Stimulated activated CD8-positive, alpha-beta memory T cell treated with anti-CD3 and anti-CD28 coated beads, Interleukin-12 subunit alpha, Interleukin-12 subunit beta, amount 100 ng/mL, for 24 hours (primary cell): ENCODE measurements around the gene SAMHD1.
"Not testable (repeated sequence)": the region's sequence is repeated elsewhere in the genome, so short reads cannot be mapped to it uniquely, and the experiment has no call there.

Experiments used
- DNase-seq: peaks from one replicate; pipeline ENCODE4 v3.0.0-alpha.2; 2020; ENCODE audit errors: extremely low read depth

SAMHD1 gene

DNA sequence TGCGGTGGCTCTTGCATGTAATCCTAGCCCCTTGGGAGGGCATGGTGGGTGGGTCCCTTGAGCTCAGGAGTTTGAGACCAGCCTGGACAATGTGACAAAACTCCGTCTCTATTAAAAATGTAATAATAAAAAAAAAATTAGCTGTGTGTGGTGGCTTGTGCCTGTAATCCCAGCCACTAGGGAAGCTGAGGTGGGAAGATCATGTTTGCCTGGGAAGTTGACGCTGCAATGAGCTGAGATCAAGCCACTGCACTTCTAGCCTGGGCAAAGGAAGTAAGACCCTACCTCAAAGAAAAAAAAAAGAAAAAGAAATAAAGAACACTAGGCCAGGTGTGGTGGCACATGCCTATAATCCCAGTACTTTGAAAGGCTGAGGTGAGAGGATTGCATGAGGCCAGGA is 4.5 kb upstream of the SAMHD1 start:
- no peak for DNase-seq

- DNase-seq: no peak
Observed at GRCh38 chr20:36951979-36952738, 651 bp upstream of the SAMHD1 start.

DNA sequence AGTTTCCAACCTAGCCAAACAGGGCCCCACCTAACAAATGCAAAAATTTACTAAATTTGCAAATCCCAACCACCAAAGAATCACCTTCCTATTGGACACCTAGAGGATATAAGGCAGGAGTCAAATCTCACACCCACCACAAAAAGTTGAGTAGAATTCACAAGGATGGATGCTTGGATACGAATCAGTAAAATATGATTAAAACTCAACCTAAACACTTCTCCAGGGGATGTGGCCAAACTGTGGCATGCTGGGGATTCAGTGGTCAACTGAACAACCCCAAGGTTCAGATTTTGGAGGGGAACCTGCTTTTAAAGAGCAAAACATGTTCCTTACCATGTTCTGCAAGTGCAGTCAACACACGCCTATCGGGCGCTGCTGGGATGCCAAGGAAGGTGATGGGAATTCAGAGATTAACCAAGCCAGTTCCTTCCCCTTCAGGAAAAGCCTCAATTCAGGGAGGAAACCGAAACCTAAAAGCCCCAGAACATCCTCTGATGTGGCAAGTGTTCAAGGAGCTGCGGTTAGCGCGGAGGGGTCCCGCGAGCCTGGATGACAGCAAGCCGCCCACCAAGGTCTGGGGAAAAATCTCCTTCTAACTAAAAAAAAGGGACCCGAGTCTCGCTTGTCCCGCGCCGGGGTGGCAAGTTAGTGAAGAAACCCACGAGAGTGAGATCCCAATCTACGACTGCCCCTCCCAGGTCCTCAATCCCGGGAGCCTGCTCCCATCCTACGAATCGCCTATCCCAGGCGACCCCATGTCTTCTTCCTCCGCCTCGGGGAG is 902 bp downstream of the SAMHD1 start:
- DNase-seq: no peak

DNA sequence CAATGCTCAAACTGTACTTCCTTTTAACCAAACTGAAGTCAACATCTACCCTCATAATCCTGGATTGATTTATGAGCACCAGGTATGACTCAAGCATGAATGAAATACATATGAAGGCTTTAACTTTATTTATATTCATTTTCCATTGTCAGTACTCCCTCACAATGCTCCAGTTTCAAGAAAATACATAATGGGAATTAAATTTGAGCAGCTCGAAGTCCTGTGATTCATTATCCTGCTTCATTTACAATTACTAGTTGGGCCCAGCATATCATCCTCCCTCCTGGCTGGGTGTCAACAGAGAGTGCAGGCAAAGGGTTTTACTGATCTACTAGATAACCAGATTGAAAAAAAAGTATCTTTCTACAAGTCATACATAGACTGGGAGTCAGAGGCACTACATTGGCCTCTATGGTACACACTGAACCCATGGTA is 10.1 kb downstream of the SAMHD1 start:
- no peak for DNase-seq

DNA sequence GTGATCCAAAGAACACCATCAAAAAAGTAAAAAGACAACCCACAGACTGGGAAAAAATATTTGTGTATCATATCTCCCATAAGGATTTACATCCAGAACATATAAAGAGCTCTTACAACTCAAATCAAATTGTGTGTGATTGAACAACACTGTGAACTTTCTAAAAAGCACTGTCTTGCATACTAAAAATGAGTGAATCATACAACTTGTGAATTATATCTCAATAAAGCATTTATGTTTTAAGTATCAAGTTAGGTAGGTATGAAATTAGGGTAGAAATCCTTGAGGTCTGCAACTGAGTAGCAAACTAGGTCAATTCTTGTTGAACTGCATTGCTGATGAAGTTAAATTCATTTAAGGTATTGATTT is 14.1 kb downstream of the SAMHD1 start:
- DNase-seq: no peak

GRCh38 chr20:36936761-36937401 is 14.6 kb downstream of the SAMHD1 start:
- DNase-seq: not testable (repeated sequence)

DNA sequence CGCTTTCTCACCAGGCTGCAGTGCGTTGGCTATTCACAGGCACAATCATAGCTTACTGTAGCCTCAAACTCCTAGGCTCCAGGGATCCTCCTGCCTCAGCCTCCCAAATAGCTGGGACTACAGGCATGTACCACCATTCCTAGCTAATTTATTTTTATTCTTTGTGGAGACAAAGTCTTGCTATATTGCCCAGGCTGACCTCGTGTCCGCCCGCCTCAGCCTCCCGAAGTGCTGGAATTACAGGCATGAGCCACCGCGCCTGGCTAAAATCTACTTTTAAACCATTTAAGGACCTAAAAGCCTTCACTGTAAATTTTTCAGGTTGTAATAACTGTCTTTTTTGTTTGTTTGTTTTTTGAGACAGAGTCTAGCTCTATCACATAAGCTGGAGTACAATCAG is 15.2 kb downstream of the SAMHD1 start:
- DNase-seq: no peak

GRCh38 chr20:36933571-36933970 is 17.9 kb downstream of the SAMHD1 start:
- DNase-seq: not testable (repeated sequence)

DNA sequence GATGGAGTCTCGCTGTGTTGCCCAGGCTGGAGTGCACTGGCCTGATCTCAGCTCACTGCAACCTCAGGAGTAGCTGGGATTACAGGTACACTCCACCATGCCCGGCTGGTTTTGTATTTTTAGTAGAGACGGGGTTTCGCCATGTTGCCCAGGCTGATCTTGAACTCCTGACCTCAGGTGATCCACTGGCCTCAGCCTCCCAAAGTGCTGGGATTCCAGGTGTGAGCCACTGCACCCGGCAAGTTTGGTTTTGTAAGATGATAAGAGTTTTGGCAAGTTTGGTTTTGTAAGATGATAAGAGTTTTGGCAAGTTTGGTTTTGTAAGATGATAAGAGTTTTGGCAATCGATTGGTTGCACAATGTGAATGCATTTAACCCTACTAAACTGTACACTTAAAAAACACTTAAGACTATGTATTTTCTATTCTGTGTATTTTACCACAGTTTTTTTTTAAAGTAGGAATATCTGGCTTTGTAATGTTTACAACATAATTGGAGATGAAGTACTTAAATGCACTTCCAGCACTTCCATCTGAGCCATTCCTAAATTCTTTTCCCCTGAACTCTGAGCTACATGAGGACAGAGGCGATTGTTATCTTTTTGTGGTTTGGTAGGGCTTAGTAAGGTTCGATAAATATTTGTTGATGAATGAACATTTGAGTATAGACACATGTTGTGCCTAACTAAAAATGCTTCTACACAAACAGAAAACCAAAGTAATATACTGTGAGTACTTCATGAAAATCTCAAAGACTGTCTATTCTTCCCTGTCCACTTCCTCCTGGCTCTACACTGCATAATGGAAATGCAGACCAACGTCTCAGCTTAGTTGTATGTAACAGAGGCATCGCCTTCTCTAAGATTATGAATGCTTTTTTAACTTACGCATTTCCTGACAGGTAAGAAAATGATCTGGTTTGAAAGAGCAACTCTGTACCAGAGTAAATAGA is 18.8 kb downstream of the SAMHD1 start:
- no peak for DNase-seq

GRCh38 chr20:36932067-36932466 is 19.4 kb downstream of the SAMHD1 start:
- DNase-seq: not testable (repeated sequence)

DNA sequence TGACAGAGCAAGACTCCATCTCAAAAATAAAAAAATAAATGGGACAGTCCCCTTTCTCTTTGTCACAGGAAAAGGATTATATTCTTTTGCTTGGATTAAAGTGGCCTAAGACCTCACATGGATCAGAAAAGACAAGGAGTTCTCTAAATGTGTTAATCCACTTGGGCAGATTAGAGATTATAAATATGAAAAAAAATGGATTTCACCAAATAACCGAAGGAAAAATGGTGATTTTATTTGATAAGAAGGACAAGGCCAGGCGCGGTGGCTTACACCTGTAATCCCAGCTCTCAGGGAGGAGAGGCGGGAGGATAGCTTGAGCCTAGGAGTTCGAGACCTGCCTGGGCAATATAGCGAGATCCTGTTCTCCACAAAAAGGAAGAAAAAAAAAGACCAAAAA is 21.8 kb downstream of the SAMHD1 start:
- no peak for DNase-seq

DNA sequence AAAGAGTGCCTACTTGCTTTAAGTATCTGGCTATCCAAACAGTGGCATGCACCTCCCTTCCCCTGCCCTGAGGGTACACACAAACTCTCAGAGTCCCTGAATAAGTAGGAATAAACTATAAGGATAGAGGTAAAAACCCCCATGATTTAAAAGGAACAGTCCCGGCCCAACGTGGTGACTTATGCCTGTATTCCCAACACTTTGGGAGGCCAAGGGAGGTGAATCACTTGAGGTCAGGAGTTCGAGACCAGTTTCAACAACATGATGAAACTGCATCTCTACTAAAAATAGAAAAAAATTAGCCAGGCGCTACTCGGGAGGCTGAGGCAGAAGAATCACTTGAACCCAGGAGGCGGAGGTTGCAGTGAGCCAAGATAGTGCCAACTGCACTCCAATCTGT is 22.2 kb downstream of the SAMHD1 start:
- no peak for DNase-seq

GRCh38 chr20:36927704-36928103 is 23.8 kb downstream of the SAMHD1 start:
- no peak for DNase-seq

GRCh38 chr20:36926653-36927200 is 24.8 kb downstream of the SAMHD1 start:
- no peak for DNase-seq

- DNase-seq: no peak
Observed at GRCh38 chr20:36925234-36925633, 26.3 kb downstream of the SAMHD1 start.

DNA sequence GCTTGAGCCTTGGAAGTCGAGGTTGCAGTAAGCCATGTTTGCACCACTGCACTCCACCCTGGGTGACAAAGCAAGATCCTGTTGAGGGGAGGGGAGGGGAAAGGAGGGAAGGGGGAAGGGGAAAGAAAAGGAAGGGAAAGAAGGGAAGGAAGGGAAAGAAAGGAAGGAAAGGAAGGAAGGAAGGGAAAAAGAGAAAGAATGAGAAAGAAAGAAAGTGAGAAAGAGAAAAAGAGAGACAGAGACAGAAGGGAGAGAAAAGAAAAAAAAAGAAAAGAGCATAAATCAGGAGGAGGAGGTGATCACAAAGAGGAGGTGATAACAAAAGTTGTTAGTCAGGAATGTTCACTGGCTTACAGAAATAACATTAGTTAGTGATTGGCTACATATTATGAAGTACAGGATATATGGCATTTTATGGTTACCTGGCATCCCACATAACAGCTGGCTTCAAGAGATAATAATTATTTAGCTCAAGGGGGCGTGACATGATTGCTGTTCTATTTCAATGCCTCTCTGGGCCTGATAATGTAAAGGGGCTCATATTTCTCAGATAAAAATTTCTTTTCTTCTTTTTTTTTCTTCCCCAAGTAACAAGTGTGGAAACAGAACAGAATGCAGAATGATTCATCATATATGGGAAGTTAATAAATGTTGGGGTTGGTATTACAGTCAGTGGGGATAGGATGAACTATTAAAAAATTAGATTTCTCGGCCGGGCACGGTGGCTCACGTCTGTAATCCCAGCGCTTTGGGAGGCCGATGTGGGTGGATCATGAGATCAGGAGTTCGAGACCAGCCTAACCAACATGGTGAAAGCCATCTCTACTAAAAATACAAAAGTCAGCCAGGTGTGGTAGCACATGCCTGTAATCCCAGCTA is 27.1 kb downstream of the SAMHD1 start:
- DNase-seq: no peak

- DNase-seq: no peak
Observed at GRCh38 chr20:36920334-36920730, 31.2 kb downstream of the SAMHD1 start.

DNA sequence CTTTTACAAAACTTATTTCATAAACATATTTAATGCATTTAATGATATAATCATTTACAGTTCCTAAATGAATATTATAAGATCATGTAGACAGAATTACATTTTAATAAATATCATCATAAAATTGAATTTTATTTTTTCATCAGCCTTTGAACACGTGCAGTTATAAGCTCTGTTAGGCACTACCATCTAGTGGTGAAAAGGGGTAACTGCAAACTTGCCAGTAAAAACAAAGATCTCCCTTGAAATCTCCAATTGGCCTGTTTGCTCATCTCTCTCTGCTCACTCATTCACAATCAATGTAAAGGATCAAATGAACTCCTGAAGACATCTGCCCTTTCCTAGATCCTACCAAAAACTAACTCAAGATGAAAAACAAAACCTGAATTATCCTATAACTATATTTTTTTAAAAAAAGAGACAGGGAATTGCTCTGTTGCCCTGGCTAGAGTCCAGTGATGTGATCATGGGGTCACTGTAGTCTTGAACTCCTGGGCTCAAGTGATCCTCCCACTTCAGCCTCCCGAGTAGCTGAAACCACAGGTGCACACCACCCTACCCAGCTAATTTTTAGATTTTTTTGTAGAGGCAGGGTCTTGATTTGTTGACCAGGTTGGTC is 31.7 kb downstream of the SAMHD1 start:
- DNase-seq: no peak

- no peak for DNase-seq
Observed at GRCh38 chr20:36917943-36918342, 33.6 kb downstream of the SAMHD1 start.

DNA sequence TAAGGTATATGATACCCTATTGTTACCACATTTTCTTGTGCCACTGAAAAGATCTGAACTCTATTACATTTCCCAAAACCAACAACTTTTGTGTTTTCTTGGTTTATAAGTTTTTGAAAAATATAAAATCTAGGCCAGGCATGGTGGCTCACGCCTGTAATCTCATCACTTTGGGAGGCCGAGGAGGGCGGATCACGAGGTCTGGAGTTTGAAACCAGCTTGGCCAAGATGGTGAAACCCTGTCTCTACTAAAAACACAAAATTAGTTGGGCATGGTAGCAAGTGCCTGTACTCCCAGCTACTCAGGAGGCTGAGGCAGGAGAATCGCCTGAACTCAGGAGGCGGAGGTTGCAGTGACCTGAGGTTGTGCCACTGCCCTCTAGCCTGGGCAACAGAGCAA is 34.3 kb downstream of the SAMHD1 start:
- DNase-seq: no peak
